Measurements from ENCODE around the gene CARS1.

GRCh38 chr11:3015796-3016195 is 41.4 kb downstream of the CARS1 start:
- no peak for TF ChIP-seq CTCF (IDR thresholded peaks at IDR 0.05; ENCODE audit: low read depth, low read length, poor library complexity, severe bottlenecking)
- TF ChIP-seq EZH2phosphoT487 (IDR thresholded peaks at IDR 0.05; ENCODE audit: borderline replicate concordance, low read length), result no peak

Measured in DOHH2 (cell line).